Dendritic cell treated with granulocyte-macrophage colony-stimulating factor and Interleukin-4, amounts not matched to agents 40 ng/mL and 50 ng/mL, for 4 days (primary cell): ENCODE results near the gene ZNF606.

ENCODE experiments used
- H3K27ac Mint-ChIP-seq: one replicate; pipeline ENCODE4 v1.8.0; 2022; ENCODE audit warnings: mild to moderate bottlenecking, mixed read lengths
- H3K27me3 Mint-ChIP-seq: one replicate; pipeline ENCODE4 v1.8.0; 2022; ENCODE audit warnings: mild to moderate bottlenecking, mixed read lengths
- H3K36me3 Mint-ChIP-seq: one replicate; pipeline ENCODE4 v1.8.0; 2022; ENCODE audit warnings: low read depth, mixed read lengths
- H3K4me1 Mint-ChIP-seq: one replicate; pipeline ENCODE4 v1.8.0; 2022; ENCODE audit warnings: low read depth, mixed read lengths
- H3K4me3 Mint-ChIP-seq: one replicate; pipeline ENCODE4 v1.8.0; 2022; ENCODE audit warnings: mild to moderate bottlenecking, moderate library complexity, mixed read lengths
- H3K9me3 Mint-ChIP-seq: one replicate; pipeline ENCODE4 v1.8.0; 2022; ENCODE audit warnings: mixed read lengths
- intact Hi-C: fragments of 100-400 bp; cut with micrococcal nuclease; formaldehyde crosslinking; loops from one replicate; pipeline ENCODE4 v1.15.0; 2022

Gene ZNF606

DNA sequence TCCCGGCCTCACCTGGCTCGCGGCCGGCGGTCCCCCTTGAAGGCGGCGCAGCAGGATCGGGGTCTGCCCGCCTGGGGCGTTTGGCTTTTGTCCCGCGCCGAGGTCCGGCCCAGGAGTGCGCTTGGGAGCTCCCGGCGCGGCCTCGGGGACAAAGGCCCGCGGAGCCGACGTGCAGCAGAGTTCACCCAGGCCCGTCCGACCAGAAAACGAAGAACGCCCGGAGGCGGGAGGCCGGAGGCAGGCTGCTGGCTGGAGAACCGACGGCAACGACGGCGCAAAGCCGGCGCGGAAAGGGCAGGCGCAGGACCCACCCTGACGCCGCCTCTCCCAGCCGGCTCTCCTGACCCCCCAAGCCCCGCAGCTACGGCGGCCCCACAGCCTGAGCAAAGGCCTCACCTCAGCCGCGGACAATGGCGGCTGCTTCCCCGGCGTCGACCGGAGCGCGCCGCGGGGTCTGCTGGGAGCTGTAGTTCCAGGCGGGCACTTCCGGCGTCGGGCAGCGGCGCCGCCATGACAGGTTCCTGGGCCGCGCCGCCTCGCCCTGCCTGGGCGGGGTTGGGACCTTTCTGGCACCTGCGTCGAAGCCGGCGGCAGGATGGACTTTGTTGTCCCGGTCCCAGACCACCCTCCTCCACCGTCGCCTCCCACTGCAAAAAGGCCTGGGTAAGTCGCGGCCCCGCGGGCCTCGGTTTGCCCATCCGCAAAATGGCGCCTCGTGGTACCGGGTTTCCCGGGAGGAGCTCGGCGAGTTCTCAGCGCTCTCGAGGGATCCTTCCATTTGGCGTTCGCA is at the start of gene ZNF606:
TSS of gene ZNF606 (minus strand) at position 437 of the 790 bp plus-strand sequence. CDS start 1,501 bp downstream, outside the sequence.
- peak within 1 kb of the TSS; percentile 85 for H3K4me3 Mint-ChIP-seq
- H3K27me3 Mint-ChIP-seq, result no peaks in the 10 kb centered on the region
- intact Hi-C loops, result loop anchor here (2.0 to 10.0 kb wide), 3 partner anchors 56 to 152 kb away; partner anchors contain the start of genes ZNF256, ZNF329 and ZSCAN18
- peaks cover 37% of the 10 kb centered on the region for H3K4me1 Mint-ChIP-seq
- H3K9me3 Mint-ChIP-seq, result peaks cover 84% of the 10 kb centered on the region
- peak within 1 kb of the TSS; percentile 92 for H3K27ac Mint-ChIP-seq
- peaks cover 99% of the 10 kb centered on the region for H3K36me3 Mint-ChIP-seq

DNA sequence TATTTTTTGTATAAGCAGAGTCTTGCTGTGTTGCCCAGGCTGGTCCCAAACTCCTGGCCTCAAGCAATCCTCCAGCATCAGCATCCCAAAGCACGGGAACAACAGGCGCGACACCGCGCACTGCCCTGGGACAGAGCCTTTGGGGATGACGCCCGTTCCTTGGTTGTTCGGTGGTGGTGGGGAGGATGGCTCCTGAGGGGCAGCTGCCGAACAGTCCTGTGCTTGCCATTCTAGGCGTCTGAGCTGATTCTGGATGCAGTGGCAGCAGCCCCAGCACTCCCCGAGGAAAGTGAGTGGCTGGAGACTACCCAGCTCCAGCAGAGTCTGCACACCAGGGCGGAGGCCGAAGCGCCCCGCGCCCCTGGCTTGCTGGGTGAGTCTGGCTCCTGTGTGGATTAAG is 49.6 kb upstream of the ZNF606 start:
- Mint-ChIP-seq H3K9me3 (peaks cover 89% of the 10 kb centered on the region), H3K27me3 (peaks cover 2% of the 10 kb centered on the region)

DNA sequence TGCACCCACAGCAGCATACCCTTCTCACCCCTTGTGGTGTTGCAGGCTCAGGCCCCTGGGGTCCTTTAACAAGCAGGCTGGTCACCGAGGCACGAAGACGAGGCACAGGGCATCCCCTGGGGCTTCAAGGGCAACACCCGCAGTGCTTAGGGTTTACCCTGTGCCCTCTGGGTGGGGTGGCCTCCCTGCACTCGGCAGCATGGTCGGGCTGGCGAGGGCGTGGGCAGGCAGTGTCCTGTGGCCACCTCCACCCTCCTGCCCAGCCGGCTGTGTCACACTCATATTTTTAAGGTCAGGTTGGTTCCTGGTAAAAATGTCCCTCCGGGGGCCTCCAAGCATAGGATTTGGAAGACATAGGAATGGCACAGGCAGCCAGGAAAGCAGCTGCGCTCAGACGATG is 45.1 kb upstream of the ZNF606 start:
- no peak overlapping the region for H3K27ac Mint-ChIP-seq
- peaks cover 100% of the 10 kb centered on the region for H3K9me3 Mint-ChIP-seq
- no peaks in the 10 kb centered on the region for H3K36me3 Mint-ChIP-seq
- intact Hi-C loops, result no loop called here
- no peaks in the 10 kb centered on the region for H3K4me1 Mint-ChIP-seq
- H3K4me3 Mint-ChIP-seq, result no peak overlapping the region
- peaks cover 2% of the 10 kb centered on the region for H3K27me3 Mint-ChIP-seq

More for the DNA sequence above, 49.6 kb upstream of the ZNF606 start:
- Mint-ChIP-seq H3K4me3 (no peak overlapping the region), H3K4me1 (peaks cover 5% of the 10 kb centered on the region), H3K36me3 (no peaks in the 10 kb centered on the region), H3K27ac (no peak overlapping the region)
- intact Hi-C loops, result no loop called here

DNA sequence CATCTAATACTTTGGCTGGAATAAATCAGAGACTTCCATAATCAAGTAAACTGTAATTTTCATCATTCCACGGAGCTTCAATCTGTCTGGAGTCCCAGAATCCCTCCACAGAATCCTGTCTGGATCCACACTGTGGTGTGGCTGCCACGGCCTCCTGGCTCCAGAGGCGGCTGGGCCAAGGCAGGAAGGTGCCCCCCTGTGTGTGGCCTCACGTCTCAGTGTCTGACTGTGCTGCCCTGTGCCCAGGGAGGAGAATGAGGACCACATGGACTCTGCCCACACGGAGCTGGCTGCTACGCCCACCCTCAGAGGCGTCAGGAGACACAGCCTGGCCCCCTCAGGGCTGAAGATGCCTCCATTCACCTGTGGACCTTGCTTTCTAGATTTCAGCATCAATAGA is 44.2 kb upstream of the ZNF606 start:
- Mint-ChIP-seq H3K4me1 (no peaks in the 10 kb centered on the region), H3K9me3 (peaks cover 100% of the 10 kb centered on the region), H3K4me3 (no peak overlapping the region), H3K27ac (no peak overlapping the region), H3K36me3 (no peaks in the 10 kb centered on the region), H3K27me3 (peaks cover 3% of the 10 kb centered on the region)
- intact Hi-C loops, result no loop called here

DNA sequence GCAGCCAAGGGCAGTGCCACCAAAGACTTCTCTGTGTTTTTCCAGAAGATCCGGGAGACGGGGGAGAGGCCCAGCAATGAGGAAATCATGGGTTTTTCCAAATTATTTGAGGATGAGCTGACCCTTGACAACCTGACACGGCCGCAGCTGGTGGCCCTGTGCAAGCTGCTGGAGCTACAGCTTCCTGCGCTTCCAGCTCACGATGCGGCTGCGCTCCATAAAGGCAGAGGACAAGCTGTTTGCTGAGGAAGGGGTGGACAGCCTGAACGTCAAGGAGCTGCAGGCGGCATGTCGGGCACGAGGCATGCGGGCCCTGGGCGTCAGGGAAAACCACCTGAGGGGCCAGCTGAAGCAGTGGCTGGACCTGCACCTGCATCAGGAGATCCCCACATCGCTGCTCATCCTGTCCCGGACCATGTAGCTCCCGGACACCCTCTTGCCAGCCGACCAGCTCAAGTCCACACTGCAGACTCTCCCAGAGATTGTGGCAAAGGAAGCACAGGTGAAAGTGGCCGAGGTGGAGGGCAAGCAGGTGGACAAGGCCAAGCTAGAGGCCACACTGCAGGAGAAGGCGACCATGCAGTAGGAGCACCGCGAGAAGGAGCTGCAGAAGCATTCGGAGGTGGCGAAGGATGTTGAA is 42.9 kb upstream of the ZNF606 start:
- no peak overlapping the region for H3K4me3 Mint-ChIP-seq
- no peak overlapping the region for H3K27ac Mint-ChIP-seq
- peaks cover 3% of the 10 kb centered on the region for H3K27me3 Mint-ChIP-seq
- intact Hi-C loops, result no loop called here
- H3K9me3 Mint-ChIP-seq, result peaks cover 100% of the 10 kb centered on the region
- no peaks in the 10 kb centered on the region for H3K4me1 Mint-ChIP-seq
- H3K36me3 Mint-ChIP-seq, result no peaks in the 10 kb centered on the region

DNA sequence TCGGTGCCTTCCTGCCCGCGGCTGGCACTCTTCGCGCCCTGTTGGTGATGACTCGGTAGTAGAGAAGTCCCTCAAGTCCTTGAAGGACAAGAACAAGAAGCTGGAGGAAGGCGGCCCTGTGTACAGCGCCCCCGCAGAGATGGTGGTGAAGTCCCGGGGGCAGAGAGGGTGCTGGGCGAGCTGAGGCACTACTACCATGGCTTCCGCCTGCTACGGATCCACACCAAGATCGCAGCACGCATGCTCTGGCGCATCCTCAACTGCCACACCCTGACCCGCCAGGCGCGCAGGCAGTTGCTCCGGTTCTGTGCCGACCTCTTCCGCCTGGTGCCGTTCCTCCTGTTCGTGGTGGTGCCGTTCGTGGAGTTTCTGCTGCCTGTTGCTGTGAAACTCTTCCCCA is 42.3 kb upstream of the ZNF606 start:
- Mint-ChIP-seq H3K27me3 (peaks cover 3% of the 10 kb centered on the region), H3K4me1 (no peaks in the 10 kb centered on the region), H3K9me3 (peaks cover 100% of the 10 kb centered on the region), H3K4me3 (no peak overlapping the region), H3K27ac (no peak overlapping the region), H3K36me3 (no peaks in the 10 kb centered on the region)
- intact Hi-C loops, result no loop called here

DNA sequence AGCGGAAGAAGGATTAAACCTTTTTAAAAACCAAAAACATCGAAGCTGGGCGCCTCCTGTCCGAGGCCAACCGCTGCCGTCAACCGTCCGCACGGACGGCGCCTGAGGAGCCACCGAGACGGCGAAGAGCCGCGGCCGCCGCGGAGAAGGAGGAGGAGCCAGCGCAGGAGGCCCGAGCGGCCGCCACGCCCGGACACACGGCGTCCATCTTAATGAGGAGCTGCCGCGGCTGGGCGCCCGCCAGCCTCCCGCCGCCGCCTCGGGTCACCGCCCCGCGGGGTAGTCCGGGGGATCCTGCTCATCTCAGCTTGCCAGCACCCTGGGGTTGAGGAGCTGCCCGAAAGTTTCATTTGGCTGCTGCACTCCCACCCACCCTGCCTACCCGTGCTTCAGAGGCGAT is 41.8 kb upstream of the ZNF606 start:
- Mint-ChIP-seq H3K4me3 (no peak overlapping the region), H3K27me3 (peaks cover 3% of the 10 kb centered on the region)
- intact Hi-C loops, result no loop called here

DNA sequence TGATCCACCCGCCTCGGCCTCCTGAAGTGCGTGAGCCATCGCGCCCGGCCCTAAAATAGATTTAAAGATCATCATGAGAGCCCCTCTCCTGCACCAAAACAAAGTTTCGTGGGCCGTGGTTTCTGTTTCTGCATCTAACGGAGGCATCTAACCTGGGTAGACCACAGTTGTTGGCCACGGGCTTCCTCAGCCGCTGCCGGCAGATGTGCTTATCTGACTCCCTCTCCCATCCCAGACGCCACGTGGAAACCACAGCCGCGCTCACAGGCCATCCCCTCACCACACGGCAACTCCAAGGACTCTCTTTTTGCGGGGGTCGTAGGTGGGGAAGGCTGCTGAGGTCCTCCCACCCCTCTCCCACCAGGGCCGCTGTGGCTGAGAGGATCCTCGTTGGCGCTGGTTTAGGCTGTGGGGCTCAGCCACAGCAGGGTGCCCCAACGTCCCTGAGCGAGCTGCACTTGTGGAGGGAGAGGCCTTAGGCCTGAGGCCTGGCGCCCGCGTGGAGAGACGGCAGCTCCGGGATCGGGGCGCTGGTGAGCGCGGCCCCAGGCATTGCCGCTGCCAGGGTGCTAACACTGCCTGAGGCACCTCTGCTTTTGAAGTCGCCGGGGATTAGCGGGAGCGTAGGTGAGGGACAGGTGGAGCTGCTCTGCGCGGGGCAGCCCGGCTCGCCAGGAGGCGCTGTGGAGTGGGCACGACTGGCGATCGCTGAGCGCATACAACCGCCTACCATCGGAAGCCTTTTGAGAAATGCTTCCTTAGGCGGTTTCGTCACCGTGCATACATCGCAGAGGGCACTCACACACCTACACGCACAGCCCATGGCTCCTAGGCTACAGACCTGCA is 40.1 kb upstream of the ZNF606 start:
- Mint-ChIP-seq H3K27me3 (peaks cover 7% of the 10 kb centered on the region), H3K27ac (no peak overlapping the region), H3K9me3 (peaks cover 95% of the 10 kb centered on the region), H3K36me3 (no peaks in the 10 kb centered on the region), H3K4me3 (no peak overlapping the region), H3K4me1 (no peaks in the 10 kb centered on the region)
- intact Hi-C loops, result no loop called here

More for the DNA sequence above, 41.8 kb upstream of the ZNF606 start:
- no peak overlapping the region for H3K27ac Mint-ChIP-seq
- peaks cover 96% of the 10 kb centered on the region for H3K9me3 Mint-ChIP-seq
- H3K36me3 Mint-ChIP-seq, result no peaks in the 10 kb centered on the region
- H3K4me1 Mint-ChIP-seq, result no peaks in the 10 kb centered on the region

DNA sequence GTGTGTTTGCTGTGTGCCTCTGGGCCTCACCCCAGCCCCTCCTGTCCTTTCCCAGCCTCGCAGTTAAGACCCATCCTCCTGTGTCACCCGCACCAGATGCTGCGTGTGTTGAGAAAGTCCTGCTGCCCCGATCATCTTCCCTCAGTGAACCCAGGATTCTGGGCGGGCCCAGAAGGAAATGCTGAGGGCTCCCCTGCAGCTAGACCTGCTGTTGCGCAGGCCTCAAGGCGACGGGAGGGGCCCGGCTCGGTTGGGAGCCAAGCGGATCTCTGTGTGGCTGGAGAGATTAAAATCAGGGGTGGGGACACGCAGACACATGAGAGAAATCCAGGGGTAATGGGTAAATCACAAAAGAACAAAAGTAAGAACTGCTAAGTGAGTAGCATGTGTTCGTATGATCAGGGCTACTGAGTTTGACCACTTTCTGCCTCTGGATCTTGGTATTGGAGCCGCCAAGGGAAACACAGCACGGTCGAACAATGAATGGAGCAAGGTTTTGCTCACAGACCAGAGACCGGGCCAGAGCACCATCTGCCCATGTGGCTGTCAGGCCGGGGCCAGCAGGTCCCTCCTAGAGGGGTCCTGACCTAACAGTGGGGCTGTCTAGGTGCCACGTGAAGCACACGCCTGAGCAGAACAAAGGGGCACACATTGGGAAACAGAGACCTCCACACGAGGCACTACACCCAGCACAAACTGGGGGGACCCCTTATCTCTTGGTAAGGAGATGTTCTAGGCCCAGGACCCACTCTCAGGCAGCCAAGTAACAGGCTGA is 38.3 kb upstream of the ZNF606 start:
- H3K4me1 Mint-ChIP-seq, result no peaks in the 10 kb centered on the region
- H3K27ac Mint-ChIP-seq, result no peak overlapping the region
- H3K27me3 Mint-ChIP-seq, result peaks cover 8% of the 10 kb centered on the region
- H3K9me3 Mint-ChIP-seq, result peaks cover 94% of the 10 kb centered on the region
- no peak overlapping the region for H3K4me3 Mint-ChIP-seq
- no peaks in the 10 kb centered on the region for H3K36me3 Mint-ChIP-seq
- intact Hi-C loops, result no loop called here

DNA sequence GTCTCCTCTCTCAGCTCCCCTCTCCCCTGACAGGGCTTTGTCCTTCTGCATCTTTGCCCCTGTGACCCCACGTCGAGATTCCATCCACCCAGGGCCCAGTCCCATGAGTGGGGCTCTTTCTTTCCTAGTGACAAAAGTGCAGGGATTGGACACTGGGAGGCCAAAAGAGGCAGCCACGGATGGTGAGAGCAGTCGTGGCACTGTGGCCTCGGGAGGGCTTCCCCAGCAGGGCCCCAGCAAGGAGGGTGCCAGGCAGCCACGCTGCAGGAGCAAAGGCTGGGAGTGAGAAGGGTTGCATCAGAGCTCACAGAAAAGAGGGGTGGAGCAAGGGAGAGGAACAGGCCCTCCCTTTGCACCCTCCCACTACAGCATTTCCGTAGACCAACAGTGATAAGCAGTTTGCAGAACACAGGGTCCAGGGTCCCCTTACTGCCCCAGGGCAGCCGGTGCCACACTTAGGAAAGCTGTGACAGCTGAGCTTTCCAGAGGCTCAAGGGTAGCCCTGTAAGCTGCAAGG is 36.1 kb upstream of the ZNF606 start:
- Mint-ChIP-seq H3K4me1 (no peaks in the 10 kb centered on the region), H3K4me3 (no peak overlapping the region), H3K9me3 (peaks cover 88% of the 10 kb centered on the region), H3K27me3 (peaks cover 18% of the 10 kb centered on the region), H3K27ac (no peak overlapping the region), H3K36me3 (no peaks in the 10 kb centered on the region)
- intact Hi-C loops, result no loop called here

DNA sequence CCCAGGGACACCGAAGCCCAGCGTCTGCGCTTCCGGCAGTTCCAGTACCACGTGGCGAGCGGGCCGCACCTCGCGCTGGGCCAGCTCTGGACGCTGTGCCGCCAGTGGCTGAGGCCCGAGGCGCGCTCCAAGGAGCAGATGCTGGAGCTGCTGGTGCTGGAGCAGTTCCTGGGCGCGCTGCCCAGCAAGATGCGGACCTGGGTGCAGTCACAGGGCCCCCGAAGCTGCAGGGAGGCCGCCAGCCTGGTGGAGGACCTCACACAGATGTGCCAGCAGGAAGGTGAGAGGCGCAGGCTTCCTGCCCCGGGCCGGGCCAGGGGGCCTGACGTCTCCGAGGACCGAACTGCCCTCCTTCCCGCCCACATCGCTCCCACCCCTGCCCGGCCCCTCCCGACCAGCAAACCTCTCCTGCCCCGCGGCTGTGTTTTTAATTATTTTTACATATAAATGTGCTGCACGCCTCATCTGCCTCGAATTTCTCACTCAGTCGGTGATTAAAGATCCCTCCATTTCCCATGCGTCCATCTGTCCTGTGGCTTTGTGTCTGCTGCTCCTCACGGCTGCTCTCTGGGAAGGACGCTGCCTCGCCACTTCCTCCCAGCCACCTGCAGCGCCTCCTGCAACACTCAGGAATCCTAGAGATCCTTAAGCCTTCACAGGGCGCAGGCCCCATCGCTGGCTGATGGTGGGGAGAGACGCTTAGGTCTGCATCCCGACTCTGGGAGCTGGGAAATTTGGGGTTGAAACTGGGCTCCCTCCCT is 35.5 kb upstream of the ZNF606 start:
- Mint-ChIP-seq H3K4me3 (no peak overlapping the region), H3K36me3 (no peaks in the 10 kb centered on the region), H3K4me1 (no peaks in the 10 kb centered on the region), H3K9me3 (peaks cover 82% of the 10 kb centered on the region), H3K27me3 (peaks cover 23% of the 10 kb centered on the region), H3K27ac (no peak overlapping the region)
- intact Hi-C loops, result no loop called here

DNA sequence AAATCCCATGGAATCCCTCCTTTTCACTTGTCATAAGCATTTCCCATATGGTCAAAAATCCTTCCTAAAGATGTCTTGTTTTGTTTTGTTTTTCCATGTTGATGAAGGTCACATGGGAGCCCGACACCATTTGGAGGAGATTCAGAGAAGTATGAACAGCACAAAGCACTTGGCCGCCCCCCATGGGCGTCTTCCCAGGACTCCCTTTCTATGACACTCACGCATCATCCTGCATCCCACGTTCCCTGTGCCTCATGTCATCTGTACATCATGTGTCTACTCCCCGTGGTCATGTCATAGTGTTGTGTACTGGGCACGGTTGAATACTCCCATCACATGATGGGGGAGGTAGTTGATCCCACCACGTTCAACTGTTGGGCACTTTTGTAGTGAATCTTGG is 33.2 kb upstream of the ZNF606 start:
- H3K4me3 Mint-ChIP-seq, result no peak overlapping the region
- no peak overlapping the region for H3K27ac Mint-ChIP-seq
- no peaks in the 10 kb centered on the region for H3K4me1 Mint-ChIP-seq
- intact Hi-C loops, result no loop called here
- H3K27me3 Mint-ChIP-seq, result peaks cover 24% of the 10 kb centered on the region
- H3K36me3 Mint-ChIP-seq, result no peaks in the 10 kb centered on the region
- peaks cover 60% of the 10 kb centered on the region for H3K9me3 Mint-ChIP-seq

DNA sequence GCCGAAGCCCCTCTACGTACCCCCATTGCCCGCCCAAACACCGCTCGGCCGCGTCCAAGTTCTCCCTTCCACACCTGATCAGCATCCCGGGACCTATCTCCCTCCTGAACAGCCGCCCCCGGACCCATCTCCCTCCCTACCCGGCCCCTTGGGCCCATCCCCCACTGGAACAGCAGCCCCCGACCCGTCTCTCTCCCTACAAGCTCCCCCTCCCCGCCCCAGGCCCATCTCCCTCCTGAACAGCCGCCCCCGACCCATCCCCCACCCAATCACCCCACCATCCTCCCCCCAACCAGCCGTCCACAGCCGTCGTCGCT is 31.8 kb upstream of the ZNF606 start:
- no peaks in the 10 kb centered on the region for H3K36me3 Mint-ChIP-seq
- H3K27ac Mint-ChIP-seq, result no peak overlapping the region
- H3K4me3 Mint-ChIP-seq, result no peak overlapping the region
- peaks cover 54% of the 10 kb centered on the region for H3K9me3 Mint-ChIP-seq
- H3K27me3 Mint-ChIP-seq, result peaks cover 24% of the 10 kb centered on the region
- intact Hi-C loops, result no loop called here
- H3K4me1 Mint-ChIP-seq, result no peaks in the 10 kb centered on the region
